SIG-M5 treated with dmso at 0.1 percent for 504 hours (cell line): ENCODE measurements around the gene TCTA.
A peak's percentile ranks its signal among the peaks of the same experiment; 100 is the strongest.

Experiments used
- DNase-seq: peaks from one replicate; lab custom pipeline; 2025; ENCODE audit not compliant: unreplicated experiment; lab: John Stamatoyannopoulos, UW

TCTA gene

GRCh38 chr3:49456466-49456865 lies 44.2 kb downstream of the TCTA start:
- no peak for DNase-seq

- no peak for DNase-seq
Measured at GRCh38 chr3:49460188-49460890, 48.1 kb downstream of the TCTA start.

GRCh38 chr3:49460956-49461355 lies 48.7 kb downstream of the TCTA start:
- no peak for DNase-seq

- DNase-seq, result no peak
Measured at GRCh38 chr3:49461443-49462171, 49.4 kb downstream of the TCTA start.

- no peak for DNase-seq
Measured at GRCh38 chr3:49462222-49462621, 50.0 kb downstream of the TCTA start.

GRCh38 chr3:49465270-49466034 lies 53.2 kb downstream of the TCTA start:
- peak; percentile 12 for DNase-seq
